ENCODE measurements around the gene SLC17A9.

DNA sequence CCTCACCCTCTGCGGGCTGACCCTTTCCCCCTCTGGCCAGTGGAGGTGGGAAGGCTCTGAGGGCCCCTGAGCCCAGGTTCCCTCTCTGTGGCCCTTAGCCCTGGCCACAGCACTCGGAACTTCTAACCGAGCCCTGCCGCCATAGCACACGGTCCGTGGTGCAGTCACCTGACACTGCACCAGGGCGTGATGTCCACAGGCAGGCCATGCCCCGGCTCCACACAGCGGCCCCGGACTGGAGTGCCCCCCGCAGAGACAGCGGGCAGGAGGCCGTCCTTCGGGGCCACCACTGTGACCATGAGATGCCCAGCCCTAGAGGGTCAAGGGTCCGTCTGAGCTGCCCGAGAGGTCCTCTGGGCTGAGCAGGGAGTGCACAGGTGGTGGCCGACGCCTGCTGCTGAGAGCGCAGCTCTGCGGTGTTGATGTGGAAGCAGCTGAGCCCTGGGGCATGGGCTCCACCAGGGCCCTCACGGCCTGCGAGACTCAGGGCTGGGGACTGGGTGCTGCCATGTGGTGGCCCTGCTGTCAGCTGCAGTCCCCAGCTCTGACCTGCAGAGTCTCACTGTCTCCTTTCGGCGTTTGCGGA is 65.4 kb downstream of the SLC17A9 start:
- TF ChIP-seq, protein P1, sequence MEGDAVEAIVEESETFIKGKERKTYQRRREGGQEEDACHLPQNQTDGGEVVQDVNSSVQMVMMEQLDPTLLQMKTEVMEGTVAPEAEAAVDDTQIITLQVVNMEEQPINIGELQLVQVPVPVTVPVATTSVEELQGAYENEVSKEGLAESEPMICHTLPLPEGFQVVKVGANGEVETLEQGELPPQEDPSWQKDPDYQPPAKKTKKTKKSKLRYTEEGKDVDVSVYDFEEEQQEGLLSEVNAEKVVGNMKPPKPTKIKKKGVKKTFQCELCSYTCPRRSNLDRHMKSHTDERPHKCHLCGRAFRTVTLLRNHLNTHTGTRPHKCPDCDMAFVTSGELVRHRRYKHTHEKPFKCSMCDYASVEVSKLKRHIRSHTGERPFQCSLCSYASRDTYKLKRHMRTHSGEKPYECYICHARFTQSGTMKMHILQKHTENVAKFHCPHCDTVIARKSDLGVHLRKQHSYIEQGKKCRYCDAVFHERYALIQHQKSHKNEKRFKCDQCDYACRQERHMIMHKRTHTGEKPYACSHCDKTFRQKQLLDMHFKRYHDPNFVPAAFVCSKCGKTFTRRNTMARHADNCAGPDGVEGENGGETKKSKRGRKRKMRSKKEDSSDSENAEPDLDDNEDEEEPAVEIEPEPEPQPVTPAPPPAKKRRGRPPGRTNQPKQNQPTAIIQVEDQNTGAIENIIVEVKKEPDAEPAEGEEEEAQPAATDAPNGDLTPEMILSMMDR (IDR thresholded peaks at IDR 0.05) = no peak
- no peak for TF ChIP-seq ZFX (IDR thresholded peaks at IDR 0.05; ENCODE audit: borderline replicate concordance)
